Activated CD8-positive, alpha-beta T cell treated with anti-CD3 and anti-CD28 coated beads for 36 hours (primary cell): Measurements from ENCODE around the gene DENND4A. TPM values are rescaled to one million over a fixed set of nuclear protein-coding genes. Genes with fewer than 3 reads are reported as not detected.

ENCODE experiments used
- ATAC-seq: fragments of 200-7000 bp; cut with Tn5 transposase; one replicate; pipeline ENCODE4 v1.10.0; 2021; ENCODE audit warnings: mild to moderate bottlenecking, moderate library complexity
- CTCF ChIA-PET: fragments of 350-600 bp; sonication (Branson Sonifier 250); formaldehyde crosslinking; loops from one replicate; lab custom pipeline; 2021; ENCODE audit warnings: antibody characterized with exemption; lab: Charles Lee
- POLR2A ChIA-PET: fragments of 350-600 bp; sonication (Branson Sonifier 250); formaldehyde crosslinking; loops from one replicate; lab custom pipeline; 2021; ENCODE audit warnings: antibody characterized with exemption; lab: Charles Lee
- DNase-seq: peaks from one replicate; pipeline ENCODE4 v3.0.0-alpha.2; 2020
- H3K27ac Mint-ChIP-seq: one replicate; pipeline ENCODE4 v1.8.0; 2021; ENCODE audit warnings: mild to moderate bottlenecking, mixed read lengths
- H3K27me3 Mint-ChIP-seq: one replicate; pipeline ENCODE4 v1.8.0; 2021; ENCODE audit warnings: mixed read lengths
- H3K36me3 Mint-ChIP-seq: one replicate; pipeline ENCODE4 v1.8.0; 2021; ENCODE audit warnings: low read depth, mixed read lengths
- H3K4me1 Mint-ChIP-seq: one replicate; pipeline ENCODE4 v1.8.0; 2021; ENCODE audit warnings: low read depth, mixed read lengths
- H3K4me3 Mint-ChIP-seq: one replicate; pipeline ENCODE4 v1.8.0; 2021; ENCODE audit warnings: mild to moderate bottlenecking, moderate library complexity, mixed read lengths
- H3K9me3 Mint-ChIP-seq: one replicate; pipeline ENCODE4 v1.8.0; 2021; ENCODE audit warnings: mixed read lengths
- intact Hi-C: fragments of 100-400 bp; cut with micrococcal nuclease; formaldehyde crosslinking; loops from one replicate; pipeline ENCODE4 v1.10.0; 2022
- total RNA-seq, 2 experiments: library from RNA; stranded (reverse); gene quantifications; one replicate each; pipeline ENCODE4 v1.2.3, GENCODE V29; 2021
- TF ChIP-seq, protein P1 (sequence below): fragments of 200-600 bp; IDR thresholded peaks from one replicate; pipeline ENCODE4 v1.8.0; 2022; ENCODE audit warnings: antibody characterized with exemption, mild to moderate bottlenecking

DENND4A gene
- total RNA-seq, 2 experiments from 2014 or later, result 53.1 to 54.7 TPM

GRCh38 chr15:65732698-65733097 lies 59.4 kb downstream of the DENND4A start:
- ATAC-seq, result no peak
- no peak overlapping the region for H3K4me3 Mint-ChIP-seq
- H3K9me3 Mint-ChIP-seq, result no peaks in the 10 kb centered on the region

DNA sequence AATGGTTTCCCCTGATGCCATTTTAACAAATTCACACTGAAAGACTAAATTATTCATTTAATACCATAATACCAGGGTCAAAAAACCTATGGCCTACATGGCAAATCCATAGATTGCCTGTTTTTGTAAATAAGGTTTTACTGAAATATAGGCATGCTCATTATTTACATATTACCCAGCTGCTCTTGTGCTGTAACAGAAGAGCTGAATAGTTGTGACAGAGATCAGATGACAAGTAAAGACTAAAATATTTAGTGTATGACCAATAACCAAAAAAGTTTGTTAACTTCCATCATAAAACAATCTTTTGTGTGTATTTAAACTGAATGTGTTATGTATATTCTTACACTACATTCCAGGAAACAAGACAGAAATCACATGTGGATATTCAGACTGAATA lies 60.2 kb downstream of the DENND4A start:
- Mint-ChIP-seq H3K27me3 (no peaks in the 10 kb centered on the region), H3K4me3 (no peak overlapping the region), H3K27ac (no peak overlapping the region), H3K9me3 (no peaks in the 10 kb centered on the region), H3K4me1 (peaks cover 3% of the 10 kb centered on the region), H3K36me3 (peaks cover 33% of the 10 kb centered on the region)
- POLR2A ChIA-PET, result no interaction called here
- ATAC-seq, result no peak
- TF ChIP-seq, protein P1, sequence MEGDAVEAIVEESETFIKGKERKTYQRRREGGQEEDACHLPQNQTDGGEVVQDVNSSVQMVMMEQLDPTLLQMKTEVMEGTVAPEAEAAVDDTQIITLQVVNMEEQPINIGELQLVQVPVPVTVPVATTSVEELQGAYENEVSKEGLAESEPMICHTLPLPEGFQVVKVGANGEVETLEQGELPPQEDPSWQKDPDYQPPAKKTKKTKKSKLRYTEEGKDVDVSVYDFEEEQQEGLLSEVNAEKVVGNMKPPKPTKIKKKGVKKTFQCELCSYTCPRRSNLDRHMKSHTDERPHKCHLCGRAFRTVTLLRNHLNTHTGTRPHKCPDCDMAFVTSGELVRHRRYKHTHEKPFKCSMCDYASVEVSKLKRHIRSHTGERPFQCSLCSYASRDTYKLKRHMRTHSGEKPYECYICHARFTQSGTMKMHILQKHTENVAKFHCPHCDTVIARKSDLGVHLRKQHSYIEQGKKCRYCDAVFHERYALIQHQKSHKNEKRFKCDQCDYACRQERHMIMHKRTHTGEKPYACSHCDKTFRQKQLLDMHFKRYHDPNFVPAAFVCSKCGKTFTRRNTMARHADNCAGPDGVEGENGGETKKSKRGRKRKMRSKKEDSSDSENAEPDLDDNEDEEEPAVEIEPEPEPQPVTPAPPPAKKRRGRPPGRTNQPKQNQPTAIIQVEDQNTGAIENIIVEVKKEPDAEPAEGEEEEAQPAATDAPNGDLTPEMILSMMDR, result no peak
- intact Hi-C loops, result no loop called here
- CTCF ChIA-PET, result interaction anchor here (0.9 to 1.2 kb wide), 2 partner anchors 22 to 105 kb away, joined by 3 read pairs; no protein-coding TSS in a partner anchor
- no peak for DNase-seq

More at GRCh38 chr15:65732698-65733097, 59.4 kb downstream of the DENND4A start:
- intact Hi-C loops, result no loop called here
- TF ChIP-seq, protein P1, result no peak
- Mint-ChIP-seq H3K36me3 (peaks cover 40% of the 10 kb centered on the region), H3K27ac (peak overlapping the region; percentile 25), H3K4me1 (peaks cover 3% of the 10 kb centered on the region), H3K27me3 (no peaks in the 10 kb centered on the region)
- no peak for DNase-seq
- ChIA-PET POLR2A (no interaction called here), CTCF (interaction anchor here (1.2 kb wide), 1 partner anchor 16 kb away, joined by 3 read pairs; no protein-coding TSS in a partner anchor)

- CTCF ChIA-PET, result interaction anchor here (0.9 kb wide), 1 partner anchor 20 kb away, joined by 3 read pairs; no protein-coding TSS in a partner anchor
- TF ChIP-seq, protein P1, result no peak
- DNase-seq (no peak), ATAC-seq (no peak)
- H3K4me3 Mint-ChIP-seq, result no peak overlapping the region
- no peaks in the 10 kb centered on the region for H3K9me3 Mint-ChIP-seq
- peaks cover 3% of the 10 kb centered on the region for H3K4me1 Mint-ChIP-seq
- peak overlapping the region; percentile 28 for H3K27ac Mint-ChIP-seq
- H3K27me3 Mint-ChIP-seq, result no peaks in the 10 kb centered on the region
- peaks cover 29% of the 10 kb centered on the region for H3K36me3 Mint-ChIP-seq
- intact Hi-C loops, result no loop called here
- POLR2A ChIA-PET, result interaction anchor here (0.6 kb wide), 1 partner anchor 1314 kb away, joined by 3 read pairs; no protein-coding TSS in a partner anchor
Observed at GRCh38 chr15:65730549-65731172, 61.4 kb downstream of the DENND4A start.

GRCh38 chr15:65724464-65725215 lies 67.5 kb downstream of the DENND4A start:
- DNase-seq, result no peak
- Mint-ChIP-seq H3K4me3 (no peak overlapping the region), H3K27me3 (no peaks in the 10 kb centered on the region), H3K4me1 (no peaks in the 10 kb centered on the region), H3K36me3 (peaks cover 35% of the 10 kb centered on the region), H3K9me3 (no peaks in the 10 kb centered on the region), H3K27ac (no peak overlapping the region)
- no peak for ATAC-seq
- intact Hi-C loops, result no loop called here
- TF ChIP-seq, protein P1, result no peak
- CTCF ChIA-PET, result no interaction called here
- POLR2A ChIA-PET, result interaction anchor here (1.5 kb wide), 1 partner anchor 24 kb away, joined by 3 read pairs; no protein-coding TSS in a partner anchor
